IgD-negative memory B cell (primary cell): Measurements from ENCODE around the gene MYH11. TPM values are rescaled to one million over a fixed set of nuclear protein-coding genes. Genes with fewer than 3 reads are reported as not detected.

Source experiments
- H3K27ac Mint-ChIP-seq, 3 donors: one replicate each; pipeline ENCODE4 v1.8.0; 2020 to 2022; ENCODE audit warnings: mild to moderate bottlenecking in 3 of 3, mixed read lengths in 3 of 3, moderate library complexity in 1 of 3
- H3K27me3 Mint-ChIP-seq: one replicate; pipeline ENCODE4 v1.8.0; 2021; ENCODE audit warnings: mixed read lengths
- H3K36me3 Mint-ChIP-seq: one replicate; pipeline ENCODE4 v1.8.0; 2020; ENCODE audit warnings: mild to moderate bottlenecking, mixed read lengths
- H3K4me1 Mint-ChIP-seq, 3 donors: one replicate each; pipeline ENCODE4 v1.8.0; 2020 to 2022; ENCODE audit warnings: mixed read lengths in 3 of 3, mild to moderate bottlenecking in 1 of 3
- H3K4me3 Mint-ChIP-seq, 4 donors: one replicate each; pipeline ENCODE4 v1.8.0; 2020 to 2022; ENCODE audit warnings: mild to moderate bottlenecking in 4 of 4, mixed read lengths in 4 of 4, moderate library complexity in 3 of 4
- H3K9me3 Mint-ChIP-seq, 3 donors: one replicate each; pipeline ENCODE4 v1.8.0; 2020 to 2021; ENCODE audit warnings: mixed read lengths in 3 of 3, mild to moderate bottlenecking in 1 of 3
- polyA plus RNA-seq: library from polyadenylated mRNA; unstranded; fragments of 300-500 nt; fragmentation: Illumina TruSeq; gene quantifications from one replicate; pipeline ENCODE4 v1.2.3, GENCODE V29; 2021

MYH11 gene
- polyA plus RNA-seq, result 3.9 TPM

DNA sequence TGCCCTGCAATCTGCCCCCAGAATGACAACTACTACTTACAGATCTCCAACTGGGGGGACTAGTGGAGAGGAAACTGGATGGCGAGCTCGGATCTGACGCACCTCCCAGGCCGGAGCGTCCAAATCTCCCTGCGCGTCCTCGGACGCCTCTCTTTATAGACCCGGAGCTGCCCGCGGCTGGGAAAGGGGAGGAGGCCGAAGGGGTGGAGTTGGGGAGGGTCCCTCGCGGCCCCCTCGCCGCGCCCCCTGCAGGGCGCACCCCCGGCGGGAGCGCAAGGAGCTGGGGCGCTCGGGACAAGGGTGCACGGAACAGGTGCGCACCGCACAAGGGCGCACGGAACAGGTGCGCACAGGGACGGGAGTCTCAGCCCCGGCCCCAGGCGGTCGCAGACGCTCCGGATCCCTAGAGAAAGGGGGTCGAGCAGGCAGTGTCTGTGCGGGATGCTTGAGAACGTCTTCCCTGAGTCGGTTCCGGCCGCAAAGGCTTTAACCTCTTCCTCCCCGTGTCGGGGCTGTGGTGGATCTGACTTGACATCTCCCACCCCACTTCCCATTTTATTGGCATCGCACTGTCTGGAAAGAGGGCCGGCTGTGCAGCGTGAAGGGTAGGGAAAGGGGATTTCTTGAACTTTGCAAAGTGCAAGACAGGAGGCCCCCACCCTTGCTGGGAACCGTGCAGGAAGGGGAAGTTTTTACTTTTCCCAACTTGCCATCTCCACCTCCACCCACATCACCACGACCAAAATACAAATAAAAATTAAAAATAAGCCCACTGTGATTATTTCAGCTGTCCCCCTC lies at the start of gene MYH11:
Gene MYH11 (minus strand): TSS at position 128 of the 798 bp plus-strand sequence. CDS start 18,776 bp downstream, outside the sequence.
- no peak within 1 kb of the TSS for H3K27ac Mint-ChIP-seq
- H3K27me3 Mint-ChIP-seq, result peaks cover 15% of the 10 kb centered on the region

DNA sequence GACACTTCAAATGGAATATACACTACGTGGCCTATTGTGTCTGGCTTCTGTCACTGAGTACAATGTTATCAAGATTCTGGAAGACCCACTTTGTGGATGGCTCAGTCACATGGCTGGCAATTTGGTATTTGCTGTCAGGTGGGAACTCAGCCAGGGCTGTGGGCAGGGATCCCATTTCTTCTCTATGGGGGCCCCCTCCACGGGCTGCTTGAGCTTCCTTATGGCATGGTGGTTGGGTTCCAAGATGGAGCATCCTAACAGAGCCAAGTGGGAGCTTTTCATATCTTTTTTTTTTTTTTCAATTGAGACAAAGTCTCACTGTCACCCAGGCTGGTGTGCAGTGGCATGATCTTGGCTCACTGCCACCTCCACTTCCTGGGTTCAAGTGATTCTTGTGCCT lies 49.6 kb upstream of the MYH11 start:
- H3K27me3 Mint-ChIP-seq, result no peaks in the 10 kb centered on the region
- no peaks in the 10 kb centered on the region for H3K36me3 Mint-ChIP-seq
- no peak overlapping the region for H3K27ac Mint-ChIP-seq
- H3K4me3 Mint-ChIP-seq, result no peak overlapping the region
- no peaks in the 10 kb centered on the region for H3K9me3 Mint-ChIP-seq
- H3K4me1 Mint-ChIP-seq, result peaks cover 8 to 10% (median 9%) of the 10 kb centered on the region in 3 donors

More for the DNA sequence above, at the start of gene MYH11:
- Mint-ChIP-seq H3K4me3 (peak within 1 kb of the TSS; percentile 36 to 89 (median 82)), H3K9me3 (no peaks in the 10 kb centered on the region), H3K4me1 (peaks cover 16 to 22% (median 19%) of the 10 kb centered on the region in 3 donors), H3K36me3 (no peaks in the 10 kb centered on the region)

DNA sequence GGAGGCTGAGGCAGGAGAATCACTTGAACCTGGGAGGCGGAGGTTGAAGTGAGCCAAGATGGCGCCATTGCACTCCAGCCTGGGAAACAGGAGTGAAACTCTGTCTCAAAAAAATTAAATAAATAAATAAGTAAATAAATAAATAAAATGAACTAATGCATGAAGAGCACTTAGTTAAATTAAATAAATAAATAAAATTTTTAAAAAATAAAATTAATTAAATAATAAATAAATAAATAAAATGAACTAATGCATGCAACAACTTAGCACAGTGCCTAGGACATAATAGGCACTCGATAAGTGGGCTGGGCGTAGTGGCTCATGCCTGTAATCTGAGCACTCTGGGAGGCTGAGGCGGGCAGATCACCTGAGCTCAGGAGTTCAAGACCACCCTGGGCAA lies 47.1 kb upstream of the MYH11 start:
- Mint-ChIP-seq H3K36me3 (no peaks in the 10 kb centered on the region), H3K27me3 (no peaks in the 10 kb centered on the region), H3K27ac (no peak overlapping the region), H3K9me3 (no peaks in the 10 kb centered on the region), H3K4me3 (no peak overlapping the region), H3K4me1 (peaks cover 7 to 23% (median 9%) of the 10 kb centered on the region in 3 donors)

DNA sequence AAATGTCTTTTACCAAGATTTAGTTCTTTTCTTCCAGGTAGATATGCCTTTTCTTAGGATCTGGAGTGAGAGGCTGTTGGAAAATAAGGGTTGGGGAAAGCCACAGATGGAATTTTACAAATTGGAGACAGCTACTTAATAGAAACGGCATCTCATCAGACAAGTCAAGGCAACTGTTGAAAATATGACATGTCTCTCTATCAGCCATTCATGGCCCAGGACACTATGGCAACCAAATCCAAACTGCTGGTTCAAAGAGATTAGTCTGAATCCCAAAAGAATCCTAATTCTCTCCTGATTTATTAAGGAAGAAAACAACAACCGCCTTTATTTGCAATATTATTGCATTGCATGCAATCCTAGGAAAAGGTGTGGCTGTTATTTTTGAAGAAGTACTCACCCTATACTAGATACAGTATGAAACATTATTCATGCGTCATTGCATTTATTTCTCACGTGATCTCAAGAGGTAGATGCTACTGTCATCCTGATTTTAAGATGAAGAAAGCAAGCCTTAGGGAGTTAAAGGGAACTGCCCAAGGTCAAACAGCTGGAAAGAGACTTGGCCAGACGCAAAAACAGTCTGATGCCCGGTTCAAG lies 44.2 kb upstream of the MYH11 start:
- Mint-ChIP-seq H3K4me1 (peaks cover 6 to 17% (median 6%) of the 10 kb centered on the region in 3 donors), H3K27me3 (no peaks in the 10 kb centered on the region), H3K27ac (no peak overlapping the region), H3K36me3 (no peaks in the 10 kb centered on the region), H3K9me3 (no peaks in the 10 kb centered on the region), H3K4me3 (peak overlapping the region in 1 of 4 donors; percentile 33)

DNA sequence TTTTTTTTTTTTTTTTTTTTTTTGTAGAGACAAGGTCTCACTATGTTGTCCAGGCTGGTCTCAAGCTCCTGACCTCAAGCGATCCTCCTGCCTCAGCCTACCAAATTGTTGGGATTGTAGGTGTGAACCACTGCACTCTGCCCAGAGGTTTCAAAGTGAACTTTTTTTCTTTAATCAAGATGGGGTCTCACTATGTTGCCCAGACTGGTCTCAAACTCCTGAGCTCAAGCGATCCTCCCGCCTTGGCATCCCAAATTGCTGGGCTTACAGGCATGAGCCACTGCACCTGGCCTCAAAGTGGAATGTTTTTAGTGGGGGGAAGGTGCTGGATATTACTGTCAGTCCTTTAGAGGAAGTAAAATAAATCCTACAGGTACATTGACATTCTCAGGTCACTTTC lies 43.5 kb upstream of the MYH11 start:
- peaks cover 6 to 17% (median 6%) of the 10 kb centered on the region in 3 donors for H3K4me1 Mint-ChIP-seq

DNA sequence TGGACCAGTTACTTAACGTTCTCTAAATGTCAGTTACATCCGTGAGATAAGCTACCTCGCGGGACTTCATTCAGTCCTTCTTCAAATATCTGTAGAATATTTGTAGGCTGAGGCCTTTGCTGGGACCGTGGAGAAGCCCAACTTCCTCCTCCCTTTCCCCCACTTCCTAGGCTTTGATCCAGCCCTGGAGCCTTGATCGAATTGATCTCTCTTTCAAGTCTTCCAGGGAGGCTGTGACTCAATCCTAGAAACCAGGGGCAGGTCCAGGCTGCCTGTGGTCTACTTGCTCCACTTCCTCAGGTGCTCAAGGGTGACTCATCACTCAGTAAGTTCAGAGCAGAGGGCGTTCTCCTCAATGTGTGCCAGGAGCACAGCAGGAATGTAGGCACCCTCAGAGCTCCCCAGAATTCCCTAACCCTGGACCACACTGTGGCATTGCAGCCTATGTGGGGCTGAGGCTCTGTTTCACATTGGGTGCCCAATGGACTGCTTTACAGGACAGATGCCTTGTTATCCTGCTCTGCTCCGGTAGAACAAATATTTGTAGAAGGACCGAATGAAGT lies 42.8 kb upstream of the MYH11 start:
- no peak overlapping the region for H3K4me3 Mint-ChIP-seq
- no peaks in the 10 kb centered on the region for H3K9me3 Mint-ChIP-seq
- no peak overlapping the region for H3K27ac Mint-ChIP-seq

More for the DNA sequence above, 43.5 kb upstream of the MYH11 start:
- no peak overlapping the region for H3K27ac Mint-ChIP-seq
- H3K36me3 Mint-ChIP-seq, result no peaks in the 10 kb centered on the region
- H3K4me3 Mint-ChIP-seq, result no peak overlapping the region
- H3K27me3 Mint-ChIP-seq, result no peaks in the 10 kb centered on the region
- H3K9me3 Mint-ChIP-seq, result no peaks in the 10 kb centered on the region

DNA sequence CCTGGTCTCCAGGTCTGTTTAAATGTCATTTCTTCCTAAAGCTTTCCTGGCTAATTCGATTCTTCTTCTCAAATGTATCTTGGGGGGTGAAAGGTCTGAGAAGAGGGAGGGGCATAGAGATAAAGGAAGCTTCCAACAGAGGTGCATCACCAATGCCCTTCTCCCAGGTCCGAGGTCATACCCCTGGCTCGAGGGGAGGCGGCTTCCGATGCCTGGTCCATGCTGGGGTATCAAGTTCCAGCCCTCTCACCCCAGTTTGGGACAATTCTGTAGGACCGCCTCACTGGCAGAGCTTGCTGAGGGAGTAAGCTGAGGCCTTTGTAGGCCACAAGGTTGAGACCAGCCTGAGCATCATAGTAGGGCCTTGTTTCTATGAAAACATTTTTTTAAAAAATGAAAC lies 41.8 kb upstream of the MYH11 start:
- peaks cover 6 to 17% (median 6%) of the 10 kb centered on the region in 3 donors for H3K4me1 Mint-ChIP-seq
- peak overlapping the region in 1 of 4 donors; percentile 37 for H3K4me3 Mint-ChIP-seq
- no peaks in the 10 kb centered on the region for H3K27me3 Mint-ChIP-seq
- H3K36me3 Mint-ChIP-seq, result no peaks in the 10 kb centered on the region
- peak overlapping the region in 1 of 3 donors; percentile 35 for H3K27ac Mint-ChIP-seq
- no peaks in the 10 kb centered on the region for H3K9me3 Mint-ChIP-seq

More for the DNA sequence above, 42.8 kb upstream of the MYH11 start:
- Mint-ChIP-seq H3K4me1 (peaks cover 6 to 17% (median 6%) of the 10 kb centered on the region in 3 donors), H3K36me3 (no peaks in the 10 kb centered on the region), H3K27me3 (no peaks in the 10 kb centered on the region)

DNA sequence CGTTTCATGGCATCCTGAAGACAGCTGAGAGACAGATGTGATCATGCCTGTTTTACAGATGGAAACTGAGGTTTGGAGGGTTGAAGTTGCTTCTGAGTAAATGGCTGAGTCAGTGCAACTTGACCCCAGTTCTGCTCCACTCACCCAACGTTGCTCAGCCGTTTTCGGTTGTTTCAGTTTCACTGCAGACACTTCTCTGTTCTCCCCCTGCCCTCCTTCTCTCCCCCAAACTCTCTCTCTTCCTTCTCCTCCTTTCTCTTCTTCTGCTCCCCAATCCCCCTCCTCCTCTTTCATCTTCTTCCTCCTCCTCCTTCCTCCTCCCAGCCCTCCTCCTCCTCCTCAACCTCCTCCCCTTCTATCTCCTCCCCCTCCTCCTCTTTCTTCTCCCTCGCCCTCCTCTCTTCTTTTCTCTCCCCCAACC lies 41.0 kb upstream of the MYH11 start:
- Mint-ChIP-seq H3K4me3 (peak overlapping the region in 1 of 4 donors; percentile 3), H3K27ac (peak overlapping the region in 1 of 3 donors; percentile 35), H3K9me3 (no peaks in the 10 kb centered on the region), H3K4me1 (peaks cover 6 to 17% (median 6%) of the 10 kb centered on the region in 3 donors), H3K36me3 (no peaks in the 10 kb centered on the region), H3K27me3 (no peaks in the 10 kb centered on the region)

DNA sequence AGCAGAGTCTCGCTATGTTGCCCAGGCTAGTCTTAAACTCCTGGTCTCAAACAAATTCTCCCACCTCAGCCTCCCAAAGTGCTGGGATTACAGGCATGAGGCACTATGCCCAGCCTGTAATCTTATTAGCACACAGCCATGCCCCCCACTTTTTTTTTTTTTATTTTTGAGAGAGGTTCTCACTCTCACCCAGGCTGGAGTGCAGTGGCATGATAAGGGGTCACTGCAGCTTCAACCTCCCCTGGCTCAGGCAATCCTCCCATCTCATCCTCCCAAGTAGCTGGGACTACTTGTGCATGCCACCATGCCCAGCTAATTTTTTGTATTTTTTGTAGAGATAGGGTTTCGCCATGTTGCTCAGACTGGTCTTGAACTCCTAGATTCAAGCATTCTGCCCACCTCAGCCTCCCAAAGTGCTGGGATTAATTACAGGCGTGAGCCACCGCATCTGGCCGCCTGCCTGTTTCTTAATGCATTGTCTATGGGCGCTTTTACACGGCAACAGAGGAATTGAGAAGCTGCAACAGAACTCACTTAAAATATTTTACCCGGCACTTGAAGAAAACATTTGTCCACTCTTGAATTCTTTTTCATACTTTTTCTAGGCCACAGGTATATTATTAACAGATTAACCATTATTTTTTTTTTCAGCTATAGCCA lies 40.4 kb upstream of the MYH11 start:
- Mint-ChIP-seq H3K27me3 (no peaks in the 10 kb centered on the region), H3K9me3 (no peaks in the 10 kb centered on the region), H3K36me3 (no peaks in the 10 kb centered on the region), H3K4me3 (peak overlapping the region in 1 of 4 donors; percentile 60), H3K27ac (no peak overlapping the region), H3K4me1 (peaks cover 6 to 17% (median 6%) of the 10 kb centered on the region in 3 donors)

DNA sequence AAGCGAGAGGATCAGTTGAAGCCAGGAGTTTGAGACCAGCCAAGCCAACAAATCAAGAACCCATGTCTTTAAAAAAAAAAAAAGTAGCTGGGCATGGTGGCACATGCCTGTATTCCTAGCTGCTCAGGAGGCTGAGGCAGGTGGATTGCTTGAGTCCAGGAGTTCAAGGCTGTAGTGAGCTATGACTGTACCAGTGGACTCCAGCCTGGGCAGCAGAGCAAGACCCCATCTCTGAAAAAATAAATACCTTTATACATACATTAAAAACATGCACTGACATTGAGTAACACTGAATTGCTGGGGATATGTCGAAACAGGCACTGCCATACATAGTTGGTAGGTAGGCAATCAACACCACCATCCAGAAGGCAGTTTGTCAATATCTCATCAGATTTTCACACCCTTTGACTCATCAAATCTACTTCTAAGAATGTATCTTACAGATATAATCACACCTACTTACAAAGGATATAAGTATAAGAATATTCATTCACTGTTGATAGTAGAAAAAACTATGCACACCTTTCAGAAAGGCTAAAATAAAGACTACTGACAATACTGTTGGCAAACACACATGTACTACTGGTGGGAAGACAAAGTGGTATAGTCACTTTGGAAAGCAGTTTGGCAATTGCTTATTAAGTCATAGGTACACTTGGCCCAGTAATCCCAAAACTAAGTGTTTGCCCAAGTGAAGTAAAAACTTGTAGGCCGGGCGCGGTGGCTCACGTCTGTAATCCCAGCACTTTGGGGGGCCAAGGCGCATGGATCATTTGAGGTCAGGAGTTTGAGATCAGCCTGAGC lies 37.9 kb upstream of the MYH11 start:
- Mint-ChIP-seq H3K4me1 (peaks cover 5 to 7% (median 6%) of the 10 kb centered on the region in 3 donors), H3K9me3 (no peaks in the 10 kb centered on the region), H3K4me3 (no peak overlapping the region), H3K27me3 (no peaks in the 10 kb centered on the region), H3K27ac (peak overlapping the region in 1 of 3 donors; percentile 47), H3K36me3 (no peaks in the 10 kb centered on the region)

DNA sequence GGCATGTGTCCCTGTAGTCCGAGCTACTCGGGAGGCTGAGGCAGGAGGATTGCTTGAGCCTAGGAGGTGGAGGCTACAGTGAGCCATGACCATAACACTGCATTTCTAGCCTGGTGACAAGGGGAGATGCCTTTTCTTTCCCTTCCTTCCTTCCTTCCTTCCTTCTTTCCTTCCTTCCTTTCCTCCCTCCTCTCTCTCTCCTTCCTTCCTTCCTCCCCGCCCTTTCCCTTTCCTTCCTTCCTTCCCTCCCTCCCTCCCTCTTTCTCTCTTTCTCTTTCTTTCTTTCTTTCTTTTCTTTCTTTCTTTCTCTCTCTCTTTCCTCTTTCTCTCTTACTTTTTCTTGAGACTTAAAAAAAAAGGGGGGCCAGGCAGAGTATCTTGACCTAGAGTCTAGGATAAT lies 34.7 kb upstream of the MYH11 start:
- H3K9me3 Mint-ChIP-seq, result no peaks in the 10 kb centered on the region
- peaks cover 14 to 16% (median 15%) of the 10 kb centered on the region in 3 donors for H3K4me1 Mint-ChIP-seq
- H3K27me3 Mint-ChIP-seq, result peaks cover 3% of the 10 kb centered on the region
- H3K36me3 Mint-ChIP-seq, result no peaks in the 10 kb centered on the region
- peak overlapping the region in 1 of 3 donors; percentile 87 for H3K27ac Mint-ChIP-seq
- peak overlapping the region in 1 of 4 donors; percentile 18 for H3K4me3 Mint-ChIP-seq

DNA sequence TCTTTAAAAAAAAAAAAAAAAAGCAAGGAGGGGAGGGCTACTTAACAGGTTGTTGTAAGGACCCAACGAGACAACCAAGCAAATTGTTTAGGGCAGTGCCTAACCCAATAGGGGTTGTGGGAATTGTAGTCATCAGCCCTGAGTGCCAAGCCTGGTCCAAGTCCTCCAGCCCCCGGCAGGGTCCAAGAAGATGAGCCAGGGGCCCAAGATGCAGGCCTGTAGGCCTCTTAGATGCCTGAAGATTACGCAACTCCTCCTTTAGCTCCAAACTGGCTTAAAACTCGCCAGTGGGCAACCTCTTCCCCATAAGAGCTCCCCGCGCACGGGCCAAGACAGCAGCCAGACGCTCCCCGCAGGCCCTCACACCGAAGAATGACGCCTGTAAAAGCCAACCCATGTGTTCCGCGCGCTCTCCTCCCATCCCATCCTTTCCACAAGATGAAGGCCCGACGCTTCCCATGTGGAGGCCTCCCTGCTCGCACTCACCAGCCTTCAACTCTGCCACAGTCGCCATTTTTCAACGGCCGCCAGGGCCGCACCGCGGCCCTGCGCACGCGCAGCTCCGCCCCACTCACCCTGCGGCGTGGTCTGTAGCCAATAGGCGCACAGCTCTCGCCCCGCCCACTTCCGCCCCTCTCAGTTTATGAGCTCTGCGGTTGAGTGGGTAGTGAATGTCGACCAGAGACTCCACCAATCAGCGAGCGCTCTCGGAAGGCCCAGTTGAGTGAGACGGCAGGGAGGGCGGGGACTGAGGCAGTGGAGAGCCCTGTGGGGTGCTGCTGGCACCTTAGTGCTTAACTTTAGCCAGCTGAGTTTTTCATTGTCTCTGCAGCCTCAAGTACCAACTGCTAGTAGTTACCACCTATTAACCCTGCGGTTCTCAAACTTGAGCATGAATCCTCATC lies 31.5 kb upstream of the MYH11 start, which contains the start of gene CEP20:
Gene CEP20 (minus strand): TSS at position 532 of the 905 bp plus-strand sequence. CDS start 18 bp downstream, at position 514.
- Mint-ChIP-seq H3K27me3 (peaks cover 3% of the 10 kb centered on the region), H3K4me3 (peak within 1 kb of the TSS; percentile 98 to 100 (median 100)), H3K27ac (peak within 1 kb of the TSS; percentile 83 to 100 (median 98)), H3K36me3 (no peaks in the 10 kb centered on the region), H3K9me3 (no peaks in the 10 kb centered on the region), H3K4me1 (peaks cover 25 to 26% (median 26%) of the 10 kb centered on the region in 3 donors)

DNA sequence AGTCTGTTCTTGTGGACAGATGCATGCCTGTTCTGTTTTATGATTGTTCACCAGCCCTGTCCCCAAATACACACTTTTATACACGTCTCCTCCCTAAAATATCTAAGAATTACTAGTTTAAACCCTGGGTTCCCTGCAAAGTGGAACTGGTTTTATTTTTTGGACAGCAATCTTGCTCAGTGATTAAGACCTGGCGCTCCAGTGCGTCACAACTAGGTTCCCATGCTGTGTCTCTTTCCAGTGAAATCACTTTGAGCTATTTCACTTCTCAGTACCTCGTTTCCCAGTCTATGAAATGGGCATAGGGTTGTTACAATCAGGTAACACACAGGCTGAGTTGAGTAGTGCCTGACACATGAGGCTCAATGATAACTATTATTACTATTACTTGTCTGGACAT lies 30.5 kb upstream of the MYH11 start:
- Mint-ChIP-seq H3K27ac (peak overlapping the region; percentile 43 to 100 (median 83)), H3K4me1 (peaks cover 25 to 26% (median 26%) of the 10 kb centered on the region in 3 donors), H3K36me3 (no peaks in the 10 kb centered on the region), H3K9me3 (no peaks in the 10 kb centered on the region), H3K4me3 (peak overlapping the region; percentile 98 to 100 (median 100)), H3K27me3 (peaks cover 3% of the 10 kb centered on the region)
